HAP-1 (cell line): Measurements from ENCODE around the gene PROKR1.

Source experiments
- DNase-seq, 2 experiments: peaks; one replicate each; pipeline ENCODE4 v3.0.0-alpha.2; 2016 to 2020; ENCODE audit warnings: low spot score in 2 of 2
- H3K27me3 ChIP-seq: fragments of 250-450 bp; sonication (Bioruptor Pico); 2 replicates; pipeline ENCODE4 v1.5.1; 2020; ENCODE audit warnings: low read depth, mild to moderate bottlenecking, moderate library complexity
- H3K36me3 ChIP-seq: fragments of 250-450 bp; sonication (Bioruptor Pico); replicated peaks from 2 replicates; pipeline ENCODE4 v1.5.1; 2020; ENCODE audit warnings: mild to moderate bottlenecking
- H3K4me1 ChIP-seq: fragments of 250-450 bp; sonication (Bioruptor Pico); 2 replicates; pipeline ENCODE4 v1.5.1; 2020; ENCODE audit warnings: mild to moderate bottlenecking
- H3K4me3 ChIP-seq: fragments of 250-450 bp; sonication (Bioruptor Pico); 2 replicates; pipeline ENCODE4 v1.5.1; 2020; ENCODE audit warnings: mild to moderate bottlenecking, moderate library complexity
- H3K9me3 ChIP-seq: fragments of 250-450 bp; sonication (Bioruptor Pico); 2 replicates; pipeline ENCODE4 v1.5.1; 2020; ENCODE audit warnings: mild to moderate bottlenecking, moderate library complexity
- in situ Hi-C: fragments of 300-500 bp; cut with MboI; formaldehyde crosslinking; loops from 3 replicates; pipeline ENCODE4 v1.14.3; 2020; ENCODE audit warnings: low sequenced_read_pairs, inconsistent platforms, mixed read lengths

The PROKR1 gene

DNA sequence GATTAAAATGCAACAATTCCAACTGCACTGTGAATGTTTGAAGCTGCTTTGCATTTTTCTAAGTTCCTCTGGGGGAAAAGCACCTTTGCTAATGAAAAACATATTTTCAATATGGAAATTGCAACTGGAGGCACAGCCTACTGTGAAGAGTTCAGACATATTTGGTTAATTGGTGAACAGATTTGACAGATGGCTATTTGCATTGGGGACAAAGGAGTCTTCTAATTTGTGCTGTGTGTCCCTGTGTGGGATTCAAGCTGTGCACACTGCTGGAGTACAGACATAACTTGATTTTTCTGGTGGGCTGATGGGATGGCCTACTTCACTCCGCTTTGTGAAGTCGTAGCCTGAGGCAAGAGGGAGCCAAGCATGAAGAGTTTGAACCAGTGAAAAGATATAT lies 50.6 kb downstream of the PROKR1 start:
- in situ Hi-C loops, result no loop called here
- Histone ChIP-seq H3K36me3 (no peaks in the 10 kb centered on the region), H3K27me3 (no peaks in the 10 kb centered on the region), H3K4me3 (no peak overlapping the region), H3K9me3 (peaks cover 3% of the 10 kb centered on the region; the same call in 1 of the 2 replicates), H3K4me1 (no peaks in the 10 kb centered on the region)
- peak; percentile 17 to 50 for DNase-seq

- Histone ChIP-seq H3K36me3 (no peaks in the 10 kb centered on the region), H3K4me1 (no peaks in the 10 kb centered on the region), H3K9me3 (peaks cover 3% of the 10 kb centered on the region; the same call in 1 of the 2 replicates), H3K4me3 (no peak overlapping the region), H3K27me3 (no peaks in the 10 kb centered on the region)
- in situ Hi-C loops, result no loop called here
- DNase-seq, result no peak
These were observed 52.6 kb downstream of the PROKR1 start for GRCh38 chr2:68695971-68696370.

GRCh38 chr2:68696554-68696953 lies 53.2 kb downstream of the PROKR1 start:
- in situ Hi-C loops, result no loop called here

GRCh38 chr2:68698567-68699377 lies 55.4 kb downstream of the PROKR1 start:
- Histone ChIP-seq H3K4me3 (no peak overlapping the region), H3K36me3 (no peaks in the 10 kb centered on the region), H3K4me1 (peaks cover 6% of the 10 kb centered on the region; the same call in 1 of the 2 replicates), H3K27me3 (no peaks in the 10 kb centered on the region), H3K9me3 (peaks cover 3% of the 10 kb centered on the region; the same call in 1 of the 2 replicates)
- in situ Hi-C loops, result no loop called here
- DNase-seq, result no peak

More at GRCh38 chr2:68696554-68696953, 53.2 kb downstream of the PROKR1 start:
- Histone ChIP-seq H3K27me3 (no peaks in the 10 kb centered on the region), H3K4me3 (no peak overlapping the region), H3K36me3 (no peaks in the 10 kb centered on the region), H3K4me1 (0 out of 2 replicates have a peak, but pooled peaks cover under 1% of the 10 kb centered on the region), H3K9me3 (peaks cover 3% of the 10 kb centered on the region; the same call in 1 of the 2 replicates)
- DNase-seq, result no peak

DNA sequence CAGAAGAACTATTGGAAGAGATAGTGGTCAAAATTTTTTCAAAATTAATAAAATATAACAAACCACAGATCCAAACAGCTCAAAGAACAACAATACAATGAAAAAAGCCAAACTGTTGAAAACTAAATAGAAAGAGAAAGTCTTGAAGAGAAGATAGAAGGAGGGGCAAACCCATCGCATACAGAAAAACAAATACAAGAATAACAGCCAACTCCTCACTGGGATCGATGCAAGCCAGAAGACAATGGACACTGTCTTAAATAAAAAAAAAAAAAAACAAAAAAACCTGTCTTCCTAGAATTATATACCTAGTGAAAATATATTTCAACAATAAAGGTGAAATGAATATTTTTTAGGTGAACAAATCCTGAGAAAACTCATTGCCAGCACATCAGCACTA lies 57.2 kb downstream of the PROKR1 start:
- in situ Hi-C loops, result no loop called here
- Histone ChIP-seq H3K9me3 (peaks cover 3% of the 10 kb centered on the region; the same call in 1 of the 2 replicates), H3K36me3 (no peaks in the 10 kb centered on the region), H3K4me1 (peaks cover 6% of the 10 kb centered on the region; the same call in 1 of the 2 replicates), H3K4me3 (no peak overlapping the region), H3K27me3 (no peaks in the 10 kb centered on the region)
- no peak for DNase-seq

- H3K4me1 ChIP-seq, result peaks cover 5% of the 10 kb centered on the region; the same call in 1 of the 2 replicates
- no peak for DNase-seq
- no peaks in the 10 kb centered on the region for H3K36me3 ChIP-seq
- in situ Hi-C loops, result no loop called here
- H3K4me3 ChIP-seq, result no peak overlapping the region
- H3K9me3 ChIP-seq, result no peaks in the 10 kb centered on the region
- H3K27me3 ChIP-seq, result 0 out of 2 replicates have a peak, but pooled peaks cover 2% of the 10 kb centered on the region
These were observed 63.3 kb downstream of the PROKR1 start for GRCh38 chr2:68706637-68707036.
